ENCODE results near the gene ATP9B.

ATP9B gene

DNA sequence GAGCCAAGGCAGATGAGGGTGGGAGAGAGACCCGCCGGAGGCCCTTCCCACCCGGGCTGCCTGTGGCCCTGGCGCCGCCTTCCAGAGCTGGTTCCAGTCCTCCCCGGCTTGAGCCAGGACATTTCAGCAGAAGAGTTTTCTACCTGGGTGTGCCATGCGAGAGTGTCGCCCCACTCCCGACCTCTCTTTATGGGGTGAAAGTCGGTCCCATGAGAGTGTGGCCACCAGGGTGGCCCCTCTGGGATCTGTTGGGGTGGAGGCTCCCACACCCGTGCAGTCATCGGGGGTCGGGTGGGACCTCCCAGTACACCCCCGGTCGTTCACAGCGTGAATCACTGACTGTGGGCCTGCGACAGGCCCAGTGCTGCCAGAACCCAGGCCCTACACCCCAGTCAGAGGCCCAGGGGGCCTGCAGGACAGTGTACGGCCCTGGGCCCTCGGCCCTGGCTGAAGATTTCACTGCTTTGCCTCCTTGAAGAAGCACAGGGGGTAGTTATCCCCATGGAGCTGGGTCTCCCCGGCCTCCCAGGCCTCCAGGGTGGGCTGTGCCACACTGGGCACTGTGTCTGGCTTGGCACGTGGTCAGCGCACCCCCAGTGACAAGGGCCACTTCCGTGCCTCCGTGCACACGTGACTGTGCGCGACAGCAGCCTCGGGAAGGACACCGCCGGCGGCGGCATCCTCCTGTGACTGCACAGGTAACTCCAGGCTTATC is 332.5 kb downstream of the ATP9B start:
- no peak for DNase-seq

DNA sequence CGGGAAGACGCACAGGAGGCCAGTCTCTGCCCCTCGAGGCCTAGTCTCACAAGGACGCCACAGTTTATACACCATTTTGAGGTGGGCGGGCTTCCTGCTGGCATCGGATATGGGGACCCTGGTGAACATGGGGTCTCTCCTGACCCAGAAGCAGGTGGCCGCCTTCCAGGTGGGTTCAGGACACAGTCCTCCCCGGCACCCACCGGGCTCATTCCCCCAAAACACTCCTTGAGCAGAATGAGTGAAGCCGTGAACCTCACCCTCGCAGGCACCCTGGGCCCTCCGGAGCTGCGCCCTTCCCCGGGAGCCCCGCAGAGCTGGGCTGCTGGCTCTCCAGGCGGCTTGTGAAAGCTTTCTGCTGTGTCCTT is 333.0 kb downstream of the ATP9B start:
- DNase-seq, result no peak

DNA sequence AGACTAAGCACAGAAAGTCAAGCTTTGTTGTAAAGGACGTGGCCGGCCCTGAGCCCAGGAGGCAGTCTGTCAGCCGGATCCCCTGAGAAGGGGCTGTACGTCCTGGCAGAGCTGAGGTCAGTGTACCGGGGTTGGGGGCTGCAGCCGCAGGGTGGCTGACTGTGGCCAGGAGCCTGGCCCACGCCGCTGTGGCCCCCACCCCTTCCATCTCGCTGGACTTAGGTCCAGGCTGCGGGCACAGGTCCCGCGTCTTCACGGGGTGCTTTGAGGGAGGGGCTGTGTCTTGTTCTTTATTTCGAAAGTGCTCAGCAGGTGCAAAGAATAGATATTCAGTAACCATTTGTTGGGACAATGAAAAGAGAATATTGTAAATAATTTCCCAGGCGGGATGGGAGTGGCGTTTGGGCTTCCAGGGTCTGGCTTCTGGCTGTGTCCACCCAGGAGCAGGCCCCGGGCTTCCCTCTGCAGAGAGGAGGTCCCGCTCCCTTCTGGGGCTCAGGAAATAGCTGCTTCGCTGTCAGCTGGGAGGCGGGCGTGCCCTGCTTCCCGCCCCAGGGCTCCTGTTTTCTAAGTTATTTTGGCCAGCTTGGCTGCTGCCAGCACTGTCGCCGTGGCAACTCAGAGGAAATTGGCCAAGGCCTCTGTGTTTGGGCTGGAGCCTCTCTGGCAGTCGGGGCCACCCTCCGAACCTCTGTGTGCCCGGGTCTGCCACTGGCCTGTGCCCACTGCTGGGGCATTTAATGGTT is 334.0 kb downstream of the ATP9B start:
- DNase-seq, result peak; percentile 80

GRCh38 chr18:79403723-79404566 is 334.8 kb downstream of the ATP9B start:
- DNase-seq, result no peak

GRCh38 chr18:79404567-79404910 is 335.3 kb downstream of the ATP9B start:
- DNase-seq, result peak; percentile 45

GRCh38 chr18:79405019-79405780 is 336.0 kb downstream of the ATP9B start:
- no peak for DNase-seq

DNA sequence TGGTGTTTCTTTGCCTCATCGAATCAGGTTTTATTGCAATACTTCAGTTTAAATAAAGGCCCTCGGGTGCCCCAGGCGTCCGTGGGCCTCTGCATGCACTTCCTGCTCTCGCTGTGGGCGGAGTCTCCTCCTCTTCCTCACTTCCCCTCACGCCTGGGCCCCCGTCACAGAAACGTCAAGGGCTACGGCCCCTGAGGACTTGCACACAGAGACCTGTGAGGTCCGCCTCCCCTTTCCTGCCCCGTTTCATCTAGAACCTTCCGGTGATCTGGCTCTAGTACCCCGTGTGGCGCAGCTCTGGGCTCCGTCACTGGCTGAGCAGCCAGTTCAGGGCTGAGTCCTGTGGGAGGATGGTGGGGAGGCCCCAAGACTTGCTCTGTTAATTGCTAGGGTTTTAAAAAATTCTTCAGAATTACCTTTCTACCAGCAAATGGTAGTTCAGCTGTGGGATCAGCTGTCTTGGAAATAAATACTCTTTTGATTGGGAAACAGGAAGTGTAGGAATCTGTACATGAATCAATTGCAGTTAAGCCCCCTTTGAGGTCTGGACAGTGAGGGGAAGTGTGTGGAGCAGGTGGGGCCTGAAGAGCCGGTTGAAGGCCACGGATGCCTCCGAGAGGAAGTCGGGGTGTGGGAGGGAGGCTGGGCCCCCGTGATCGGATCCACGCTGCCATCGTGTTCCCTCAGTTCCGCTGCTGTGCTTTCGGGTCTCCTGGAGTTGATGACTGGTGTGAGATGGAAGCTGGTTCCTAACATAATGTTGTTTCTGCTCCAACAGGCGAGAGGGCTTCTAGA is 336.8 kb downstream of the ATP9B start:
- DNase-seq, result peak; percentile 88

GRCh38 chr18:79406708-79407107 is 337.5 kb downstream of the ATP9B start:
- DNase-seq, result no peak

DNA sequence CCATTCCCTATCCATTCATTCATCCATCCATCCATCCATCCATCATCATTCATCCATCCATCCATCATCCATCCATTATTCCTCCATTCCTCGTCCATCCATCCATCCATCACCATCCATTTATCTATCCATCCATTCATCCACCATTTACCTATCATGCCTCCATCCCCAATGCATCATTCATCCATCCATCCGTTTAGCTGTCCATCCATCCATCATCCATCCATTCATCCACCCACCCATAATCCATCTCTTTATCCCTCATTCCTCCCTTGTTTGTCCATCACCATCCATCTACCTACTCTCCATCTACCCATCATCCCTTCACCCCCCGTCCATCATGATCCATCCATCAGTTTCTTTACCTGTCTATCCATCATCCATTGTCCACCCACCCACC is 340.1 kb downstream of the ATP9B start:
- no peak for DNase-seq

- no peak for DNase-seq
Observed at GRCh38 chr18:79410171-79410641, 341.0 kb downstream of the ATP9B start.

DNA sequence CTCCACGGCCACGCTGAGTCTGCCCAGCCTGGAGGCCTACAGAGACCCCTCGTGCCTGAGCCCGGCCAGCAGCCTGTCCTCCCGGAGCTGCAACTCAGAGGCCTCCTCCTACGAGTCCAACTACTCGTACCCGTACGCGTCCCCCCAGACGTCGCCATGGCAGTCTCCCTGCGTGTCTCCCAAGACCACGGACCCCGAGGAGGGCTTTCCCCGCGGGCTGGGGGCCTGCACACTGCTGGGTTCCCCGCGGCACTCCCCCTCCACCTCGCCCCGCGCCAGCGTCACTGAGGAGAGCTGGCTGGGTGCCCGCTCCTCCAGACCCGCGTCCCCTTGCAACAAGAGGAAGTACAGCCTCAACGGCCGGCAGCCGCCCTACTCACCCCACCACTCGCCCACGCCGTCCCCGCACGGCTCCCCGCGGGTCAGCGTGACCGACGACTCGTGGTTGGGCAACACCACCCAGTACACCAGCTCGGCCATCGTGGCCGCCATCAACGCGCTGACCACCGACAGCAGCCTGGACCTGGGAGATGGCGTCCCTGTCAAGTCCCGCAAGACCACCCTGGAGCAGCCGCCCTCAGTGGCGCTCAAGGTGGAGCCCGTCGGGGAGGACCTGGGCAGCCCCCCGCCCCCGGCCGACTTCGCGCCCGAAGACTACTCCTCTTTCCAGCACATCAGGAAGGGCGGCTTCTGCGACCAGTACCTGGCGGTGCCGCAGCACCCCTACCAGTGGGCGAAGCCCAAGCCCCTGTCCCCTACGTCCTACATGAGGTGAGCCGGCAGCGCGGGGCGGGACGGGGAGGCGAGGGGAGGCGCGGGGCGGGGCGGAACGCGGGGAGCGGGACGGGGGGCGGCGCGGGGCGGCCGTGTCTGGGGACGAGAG is 341.8 kb downstream of the ATP9B start:
- DNase-seq, result no peak

DNA sequence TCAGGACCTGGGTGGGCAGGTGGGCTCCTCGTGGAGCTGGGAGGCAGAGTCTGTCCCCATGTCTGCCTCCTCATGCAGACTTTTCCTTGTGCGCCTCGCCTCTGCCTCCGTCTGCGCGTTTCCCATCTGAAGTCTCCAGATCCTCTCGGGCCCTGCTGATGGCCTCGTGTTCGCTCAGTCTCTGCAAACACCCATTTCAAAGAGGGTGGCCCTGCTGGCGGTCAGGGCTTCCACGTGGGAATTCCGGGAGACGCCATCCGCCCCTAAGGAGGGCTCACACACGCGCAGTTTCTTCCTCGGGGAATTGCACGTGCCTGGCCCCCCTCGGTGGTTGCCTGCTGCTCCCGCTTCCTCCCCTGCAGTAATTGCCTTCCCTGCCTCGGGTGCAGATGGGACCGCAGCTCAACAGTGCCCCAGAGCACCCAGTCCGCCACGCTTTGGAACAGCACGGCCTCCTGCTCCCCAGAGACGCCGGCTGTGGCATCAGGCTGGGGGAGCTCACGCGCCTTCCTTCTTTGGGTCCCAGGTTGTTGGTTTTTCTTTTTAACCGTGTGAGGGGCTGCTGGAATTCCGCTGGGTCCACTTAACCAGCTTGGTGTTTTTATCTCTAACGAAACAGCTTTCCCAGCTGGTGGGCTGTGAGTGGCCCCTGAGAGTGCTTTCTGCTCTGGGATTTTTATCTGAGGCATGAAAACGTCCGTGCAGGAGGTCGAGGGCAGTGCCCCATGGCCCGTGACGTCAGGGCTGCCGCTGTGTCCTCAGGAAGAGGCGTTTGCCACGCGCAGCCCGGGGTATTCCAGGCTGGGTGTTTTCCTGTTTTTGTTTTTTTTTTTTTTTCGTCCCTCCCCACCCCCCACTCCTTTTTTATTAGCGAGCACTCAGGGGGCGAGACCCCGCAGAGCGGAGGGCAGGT is 342.7 kb downstream of the ATP9B start:
- no peak for DNase-seq

DNA sequence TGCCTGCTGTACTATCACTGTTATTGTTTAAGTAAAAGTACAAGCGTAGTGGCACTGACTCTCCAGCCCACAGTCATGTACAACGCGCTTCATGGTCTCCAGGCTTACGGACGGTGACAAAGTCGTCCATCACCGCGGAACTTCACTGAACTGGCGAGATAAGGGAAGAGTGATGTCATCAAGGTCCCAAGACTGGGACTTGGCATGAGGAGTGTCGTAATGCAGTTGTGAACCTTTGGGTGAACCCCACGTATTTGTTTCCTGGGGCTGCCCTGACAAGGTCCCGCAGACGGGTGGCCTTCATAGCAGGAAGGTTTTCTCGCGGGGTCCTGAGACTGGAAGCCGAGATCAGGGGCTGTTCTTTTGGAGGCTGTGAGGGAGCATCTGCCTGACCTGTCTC is 343.8 kb downstream of the ATP9B start:
- DNase-seq, result peak; percentile 31

GRCh38 chr18:79413426-79413825 is 344.2 kb downstream of the ATP9B start:
- DNase-seq, result no peak

DNA sequence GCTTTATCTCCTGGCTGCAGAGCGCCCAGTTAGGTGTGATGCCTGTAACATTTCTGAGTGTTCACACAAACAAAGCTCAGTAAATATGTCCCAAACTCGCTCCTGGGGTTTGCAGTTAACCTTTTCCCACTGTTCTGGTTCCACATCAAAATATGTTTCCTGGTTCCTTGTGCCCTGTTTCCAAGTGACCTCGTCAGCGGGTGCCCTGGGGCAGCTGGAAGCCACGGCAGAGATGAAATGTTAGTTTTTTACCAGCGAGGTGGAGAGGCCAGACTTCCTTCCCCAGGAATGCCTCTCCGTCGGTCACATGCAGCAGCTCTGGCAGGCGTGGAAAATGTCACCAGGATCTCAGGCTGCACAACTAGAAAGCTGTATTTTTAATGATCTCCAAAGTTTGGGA is 344.7 kb downstream of the ATP9B start:
- no peak for DNase-seq

- no peak for DNase-seq
Observed at GRCh38 chr18:79416022-79416676, 347.0 kb downstream of the ATP9B start.

DNA sequence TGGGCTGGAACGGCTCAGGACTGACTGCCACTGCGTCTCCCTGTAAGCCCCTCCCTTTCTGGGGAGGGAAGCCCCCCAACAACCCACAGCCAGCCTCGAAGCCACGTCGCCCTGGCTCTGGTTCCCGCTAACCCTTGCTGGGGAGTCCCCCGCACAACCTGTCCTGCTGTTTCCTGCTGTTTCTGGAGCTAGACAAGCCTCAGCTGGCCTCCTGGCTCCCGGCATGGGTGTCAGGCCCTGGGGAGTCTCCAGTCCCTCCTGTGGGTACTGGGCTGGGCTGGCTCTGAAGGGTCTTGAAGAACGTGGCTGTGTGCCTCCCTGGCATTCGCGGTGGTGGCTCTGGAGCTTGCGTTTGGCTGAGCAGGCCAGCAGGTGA is 347.5 kb downstream of the ATP9B start:
- no peak for DNase-seq

- no peak for DNase-seq
Observed at GRCh38 chr18:79418236-79418635, 349.0 kb downstream of the ATP9B start.

DNA sequence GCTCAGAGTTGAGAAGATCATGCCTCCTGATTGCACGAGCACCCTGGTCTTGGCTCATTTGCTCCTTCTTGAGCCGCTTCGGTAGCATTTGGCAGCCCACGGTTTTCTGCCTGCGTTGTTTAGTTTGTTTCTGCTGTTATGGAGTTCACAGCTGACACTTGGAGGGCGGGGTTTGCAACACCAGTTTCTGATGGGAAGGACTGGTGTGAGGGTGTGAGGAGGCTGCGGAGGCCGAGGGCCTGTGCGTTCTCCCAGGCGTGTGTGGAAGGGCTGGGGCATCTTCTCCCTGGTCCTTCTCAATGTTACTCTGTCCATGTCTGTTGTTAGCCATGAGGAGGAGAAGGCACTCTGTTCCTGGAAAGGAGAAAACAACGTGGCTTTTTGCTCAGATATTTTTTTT is 349.4 kb downstream of the ATP9B start:
- DNase-seq, result no peak
